HT-29 (cell line): ENCODE results near the gene TCIRG1. TPM values are rescaled to one million over a fixed set of nuclear protein-coding genes. Genes with fewer than 3 reads are reported as not detected.
A peak's percentile ranks its signal among the peaks of the same experiment; 100 is the strongest.
"Not testable (repeated sequence)": the region's sequence is repeated elsewhere in the genome, so short reads cannot be mapped to it uniquely, and the experiment has no call there.

Experiments
- DNase-seq: peaks from one replicate; pipeline ENCODE4 v3.0.0-alpha.2; 2015; ENCODE audit warnings: low spot score
- small RNA-seq: library from RNA; depleted of rRNA; stranded (forward); fragments of <200 nt; gene quantifications from one replicate; pipeline ENCODE3, GENCODE V24; 2014
- total RNA-seq: library from RNA; depleted of rRNA; stranded (reverse); fragments of >200 nt; shearing (Covaris generic); gene quantifications from 2 replicates; pipeline ENCODE4 v1.2.3, GENCODE V29; 2014; rRNA removed

The TCIRG1 gene
- total RNA-seq, 1 experiment from 2014 or later, result 232 TPM

GRCh38 chr11:68082481-68082880 lies 43.7 kb downstream of the TCIRG1 start:
- DNase-seq, result no peak

GRCh38 chr11:68083517-68083916 lies 44.7 kb downstream of the TCIRG1 start:
- DNase-seq, result no peak

GRCh38 chr11:68089679-68090078 lies 50.9 kb downstream of the TCIRG1 start:
- DNase-seq, result no peak

GRCh38 chr11:68090287-68090686 lies 51.5 kb downstream of the TCIRG1 start:
- no peak for DNase-seq

- peak; percentile 84 for DNase-seq
Observed at GRCh38 chr11:68090706-68091105, 51.9 kb downstream of the TCIRG1 start.

GRCh38 chr11:68092411-68092810 lies 53.6 kb downstream of the TCIRG1 start:
- no peak for DNase-seq

- not testable (repeated sequence) for DNase-seq
Observed at GRCh38 chr11:68092946-68093345, 54.1 kb downstream of the TCIRG1 start.

GRCh38 chr11:68093565-68093964 lies 54.7 kb downstream of the TCIRG1 start:
- DNase-seq, result no peak

- DNase-seq, result no peak
Observed at GRCh38 chr11:68096962-68097361, 58.1 kb downstream of the TCIRG1 start.

- DNase-seq, result no peak
Observed at GRCh38 chr11:68099057-68099456, 60.2 kb downstream of the TCIRG1 start.

GRCh38 chr11:68099474-68100405 lies 60.9 kb downstream of the TCIRG1 start:
- DNase-seq, result peak; percentile 85

Small RNAs within 50 kb of the gene (small RNA-seq; reads per million reads assigned to genes)
- not detected for gene MIR6753

Other genes with a start within 250 kb of the TCIRG1 start
- 164 and 197 TPM in 2 replicates for gene UNC93B1, start 34.9 kb upstream of the TCIRG1 start, total RNA-seq
- 108 and 113 TPM in 2 replicates for gene ALDH3B1, start 28.7 kb upstream of the TCIRG1 start, total RNA-seq
- gene NDUFS8, start 8.3 kb upstream of the TCIRG1 start, total RNA-seq, result 564 and 590 TPM in 2 replicates
- gene CHKA, start 82.4 kb downstream of the TCIRG1 start, total RNA-seq, result 67.9 and 79.4 TPM in 2 replicates
- gene KMT5B, start 174.3 kb downstream of the TCIRG1 start, total RNA-seq, result 26.5 and 27.2 TPM in 2 replicates
- gene C11orf24, start 232.9 kb downstream of the TCIRG1 start, total RNA-seq, result 38.8 and 42.3 TPM in 2 replicates